Astrocyte (in vitro differentiated cells and primary cell): ENCODE data around the gene LRRC74A. TPM values are rescaled to one million over a fixed set of nuclear protein-coding genes. Genes with fewer than 3 reads are reported as not detected.

Source experiments
- DNase-seq: peaks from one replicate; pipeline ENCODE4 v3.0.0-alpha.2; 2010; ENCODE audit warnings: low read depth
- FAIRE-seq: peaks from 2 replicates; lab custom pipeline; 2011; peaks lifted over from hg19 to GRCh38; lab: Jason Lieb, UNC
- H2AFZ ChIP-seq: 2 replicates; pipeline ENCODE4 v1.6.0; 2012; ENCODE audit warnings: low read depth, low read length, inconsistent platforms
- H3K27ac ChIP-seq: 2 replicates; pipeline ENCODE4 v1.5.1; 2011; ENCODE audit warnings: low read depth, low read length, inconsistent platforms
- H3K27me3 ChIP-seq: 2 replicates; pipeline ENCODE4 v1.6.0; 2011; ENCODE audit warnings: low read length, inconsistent platforms; ENCODE audit not compliant: insufficient read depth
- H3K36me3 ChIP-seq: 2 replicates; pipeline ENCODE4 v1.5.1; 2011; ENCODE audit warnings: low read length, inconsistent platforms; ENCODE audit not compliant: insufficient read depth
- H3K4me1 ChIP-seq: 2 replicates; pipeline ENCODE4 v1.5.1; 2011; ENCODE audit warnings: low read length, inconsistent platforms; ENCODE audit not compliant: insufficient read depth
- H3K4me2 ChIP-seq: 2 replicates; pipeline ENCODE4 v1.6.0; 2012; ENCODE audit warnings: low read length, inconsistent platforms
- H3K4me3 ChIP-seq: 2 replicates; pipeline ENCODE4 v1.5.1; 2011; ENCODE audit warnings: low read depth, mild to moderate bottlenecking, low read length, inconsistent platforms; ENCODE audit not compliant: insufficient read depth
- H3K79me2 ChIP-seq: 2 replicates; pipeline ENCODE4 v1.6.0; 2012; ENCODE audit warnings: mild to moderate bottlenecking, low read length, inconsistent platforms; ENCODE audit not compliant: insufficient read depth
- H3K9ac ChIP-seq: 2 replicates; pipeline ENCODE4 v1.6.0; 2012; ENCODE audit warnings: mild to moderate bottlenecking, low read length, inconsistent platforms
- H3K9me3 ChIP-seq: 2 replicates; pipeline ENCODE4 v1.5.1; 2012; ENCODE audit warnings: low read depth, mild to moderate bottlenecking, low read length, inconsistent platforms; ENCODE audit not compliant: insufficient read depth
- H4K20me1 ChIP-seq: 2 replicates; pipeline ENCODE4 v1.6.0; 2012; ENCODE audit warnings: low read length, inconsistent platforms; ENCODE audit not compliant: insufficient read depth
- H3K27ac Mint-ChIP-seq: one replicate; pipeline ENCODE4 v1.8.0; 2021; ENCODE audit warnings: mild to moderate bottlenecking, mixed read lengths; ENCODE audit not compliant: unreplicated experiment
- H3K27me3 Mint-ChIP-seq: one replicate; pipeline ENCODE4 v1.8.0; 2021; ENCODE audit warnings: low read depth, mixed read lengths; ENCODE audit not compliant: unreplicated experiment
- H3K36me3 Mint-ChIP-seq: one replicate; pipeline ENCODE4 v1.8.0; 2021; ENCODE audit warnings: low read depth, mixed read lengths; ENCODE audit not compliant: unreplicated experiment
- H3K4me1 Mint-ChIP-seq: one replicate; pipeline ENCODE4 v1.8.0; 2021; ENCODE audit warnings: low read depth, mixed read lengths; ENCODE audit not compliant: unreplicated experiment
- H3K4me3 Mint-ChIP-seq: one replicate; pipeline ENCODE4 v1.8.0; 2021; ENCODE audit warnings: mild to moderate bottlenecking, moderate library complexity, mixed read lengths; ENCODE audit not compliant: unreplicated experiment
- H3K9me3 Mint-ChIP-seq: one replicate; pipeline ENCODE4 v1.8.0; 2021; ENCODE audit warnings: mild to moderate bottlenecking, mixed read lengths; ENCODE audit not compliant: unreplicated experiment
- EZH2 ChIP-seq: IDR thresholded peaks from 2 replicates; pipeline ENCODE4 v1.6.1; 2012; ENCODE audit warnings: mild to moderate bottlenecking, low read length, inconsistent platforms; ENCODE audit not compliant: insufficient read depth
- total RNA-seq: library from RNA; stranded (reverse); gene quantifications from 2 replicates; pipeline ENCODE4 v1.2.1, GENCODE V29; 2021
- TF ChIP-seq, protein P1 (sequence below): IDR thresholded peaks from 2 replicates; pipeline ENCODE4 v1.5.1; 2011; ENCODE audit warnings: low read depth, mild to moderate bottlenecking, inconsistent platforms, low read length, moderate library complexity; ENCODE audit not compliant: insufficient read depth

LRRC74A gene
- total RNA-seq, 1 donor from 2014 or later: not detected

DNA sequence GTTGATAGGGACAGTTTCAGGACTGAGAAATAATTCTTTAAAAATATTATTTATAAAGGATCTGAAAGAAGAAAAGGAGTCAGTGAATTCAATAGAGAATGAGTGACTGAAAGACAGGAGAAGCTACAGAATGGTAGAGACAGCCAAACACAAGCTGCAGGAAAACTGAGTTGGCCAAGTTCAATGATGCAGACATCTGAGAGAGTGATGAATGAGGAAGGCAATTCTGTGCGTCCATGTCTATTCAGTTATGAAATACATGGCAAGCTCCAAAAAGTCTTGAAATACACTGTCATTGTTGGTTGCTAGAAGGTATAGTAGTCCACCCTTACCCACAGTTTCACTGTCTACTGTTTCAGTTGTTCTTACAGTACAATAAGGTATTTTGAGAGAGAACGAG is 6.8 kb downstream of the LRRC74A start:
- H2AFZ ChIP-seq: no peak overlapping the region
- H3K9me3 ChIP-seq: no peaks in the 10 kb centered on the region
- H3K9me3 Mint-ChIP-seq: peaks cover 2% of the 10 kb centered on the region
- no peaks in the 10 kb centered on the region for H3K4me1 ChIP-seq
- H3K9ac ChIP-seq: no peak overlapping the region
- no peak overlapping the region for H3K4me3 Mint-ChIP-seq
- no peak for FAIRE-seq
- H3K27me3 ChIP-seq: peaks cover 11% of the 10 kb centered on the region
- no peak overlapping the region for H3K4me3 ChIP-seq
- no peaks in the 10 kb centered on the region for H4K20me1 ChIP-seq
- H3K36me3 Mint-ChIP-seq: no peaks in the 10 kb centered on the region
- H3K27ac Mint-ChIP-seq: no peak overlapping the region
- no peak overlapping the region for H3K27ac ChIP-seq
- H3K27me3 Mint-ChIP-seq: peaks cover 10% of the 10 kb centered on the region
- no peaks in the 10 kb centered on the region for H3K36me3 ChIP-seq
- DNase-seq: no peak
- H3K79me2 ChIP-seq: no peaks in the 10 kb centered on the region
- no peak overlapping the region for H3K4me2 ChIP-seq
- no peak for TF ChIP-seq EZH2
- TF ChIP-seq, protein P1, sequence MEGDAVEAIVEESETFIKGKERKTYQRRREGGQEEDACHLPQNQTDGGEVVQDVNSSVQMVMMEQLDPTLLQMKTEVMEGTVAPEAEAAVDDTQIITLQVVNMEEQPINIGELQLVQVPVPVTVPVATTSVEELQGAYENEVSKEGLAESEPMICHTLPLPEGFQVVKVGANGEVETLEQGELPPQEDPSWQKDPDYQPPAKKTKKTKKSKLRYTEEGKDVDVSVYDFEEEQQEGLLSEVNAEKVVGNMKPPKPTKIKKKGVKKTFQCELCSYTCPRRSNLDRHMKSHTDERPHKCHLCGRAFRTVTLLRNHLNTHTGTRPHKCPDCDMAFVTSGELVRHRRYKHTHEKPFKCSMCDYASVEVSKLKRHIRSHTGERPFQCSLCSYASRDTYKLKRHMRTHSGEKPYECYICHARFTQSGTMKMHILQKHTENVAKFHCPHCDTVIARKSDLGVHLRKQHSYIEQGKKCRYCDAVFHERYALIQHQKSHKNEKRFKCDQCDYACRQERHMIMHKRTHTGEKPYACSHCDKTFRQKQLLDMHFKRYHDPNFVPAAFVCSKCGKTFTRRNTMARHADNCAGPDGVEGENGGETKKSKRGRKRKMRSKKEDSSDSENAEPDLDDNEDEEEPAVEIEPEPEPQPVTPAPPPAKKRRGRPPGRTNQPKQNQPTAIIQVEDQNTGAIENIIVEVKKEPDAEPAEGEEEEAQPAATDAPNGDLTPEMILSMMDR: no peak
- H3K4me1 Mint-ChIP-seq: peaks cover 6% of the 10 kb centered on the region

DNA sequence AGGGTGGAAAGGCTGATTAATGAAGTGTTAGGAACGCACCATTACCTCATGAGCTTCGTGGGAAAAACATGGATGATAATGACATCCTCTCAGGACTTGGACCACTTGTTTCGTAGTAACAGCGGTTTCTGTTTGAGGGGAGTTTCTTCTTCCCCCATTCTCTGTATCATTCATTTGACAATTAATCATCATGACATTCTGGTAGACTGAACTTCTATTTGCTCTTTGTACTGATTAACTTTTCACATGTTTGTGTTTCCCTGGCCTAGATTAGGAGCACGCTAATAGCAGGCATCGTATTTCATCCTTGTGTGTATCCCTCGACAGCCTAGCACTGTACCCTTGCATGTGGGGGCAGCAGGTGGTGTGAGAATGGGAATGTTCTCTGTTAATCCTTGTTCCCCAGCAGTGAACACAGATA is 8.0 kb downstream of the LRRC74A start:
- DNase-seq: no peak
- TF ChIP-seq, protein P1: no peak
- no peak for TF ChIP-seq EZH2
- H3K9me3 Mint-ChIP-seq: peaks cover 2% of the 10 kb centered on the region

DNA sequence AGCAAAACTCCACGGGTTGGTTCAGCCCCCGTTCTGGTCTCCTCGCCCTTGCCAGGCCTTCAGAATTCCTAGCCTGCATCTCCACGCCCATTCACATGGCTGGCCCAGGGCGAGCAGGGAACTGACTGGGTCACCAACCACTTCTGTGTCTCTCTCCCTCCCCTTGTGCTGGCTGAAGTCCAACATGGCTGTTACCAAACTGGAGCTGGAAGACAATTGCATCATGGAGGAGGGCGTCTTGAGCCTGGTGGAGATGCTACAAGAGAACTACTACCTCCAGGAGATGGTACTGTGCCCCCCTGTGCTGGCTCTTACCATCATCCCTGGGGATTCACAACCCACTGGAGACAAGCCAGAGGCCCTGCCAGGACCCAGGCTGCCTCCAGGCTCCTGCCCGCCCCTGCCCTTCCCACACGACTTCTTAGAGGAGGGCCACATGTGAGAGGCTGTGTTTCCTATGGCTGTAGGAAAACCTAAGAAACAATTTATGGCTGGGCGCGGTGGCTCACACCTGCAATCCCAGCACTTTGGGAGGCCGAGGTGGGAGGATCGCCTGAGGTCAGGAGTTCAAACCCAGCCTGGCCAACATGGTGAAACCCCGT is 9.9 kb downstream of the LRRC74A start:
- no peaks in the 10 kb centered on the region for H3K9me3 ChIP-seq
- H3K4me1 ChIP-seq: no peaks in the 10 kb centered on the region
- no peak overlapping the region for H3K9ac ChIP-seq
- Mint-ChIP-seq H3K36me3 (no peaks in the 10 kb centered on the region), H3K27ac (peak overlapping the region; percentile 58), H3K27me3 (peaks cover 9% of the 10 kb centered on the region), H3K4me3 (no peak overlapping the region), H3K4me1 (no peaks in the 10 kb centered on the region), H3K9me3 (peaks cover 2% of the 10 kb centered on the region)
- H3K36me3 ChIP-seq: no peaks in the 10 kb centered on the region
- no peak for DNase-seq
- H3K4me2 ChIP-seq: no peak overlapping the region
- no peaks in the 10 kb centered on the region for H3K79me2 ChIP-seq
- no peak overlapping the region for H3K27ac ChIP-seq
- no peak overlapping the region for H3K4me3 ChIP-seq
- H3K27me3 ChIP-seq: peaks cover 8% of the 10 kb centered on the region
- FAIRE-seq: no peak
- no peaks in the 10 kb centered on the region for H4K20me1 ChIP-seq
- TF ChIP-seq EZH2: no peak
- TF ChIP-seq, protein P1: no peak
- no peak overlapping the region for H2AFZ ChIP-seq

More for the DNA sequence above, 8.0 kb downstream of the LRRC74A start:
- peaks cover 8% of the 10 kb centered on the region for H3K27me3 ChIP-seq
- Mint-ChIP-seq H3K27ac (no peak overlapping the region), H3K4me1 (peaks cover under 1% of the 10 kb centered on the region), H3K36me3 (no peaks in the 10 kb centered on the region), H3K27me3 (peaks cover 9% of the 10 kb centered on the region), H3K4me3 (no peak overlapping the region)
- H4K20me1 ChIP-seq: no peaks in the 10 kb centered on the region
- H3K27ac ChIP-seq: no peak overlapping the region
- no peak for FAIRE-seq
- H2AFZ ChIP-seq: no peak overlapping the region
- H3K4me2 ChIP-seq: no peak overlapping the region
- H3K36me3 ChIP-seq: no peaks in the 10 kb centered on the region
- H3K4me3 ChIP-seq: no peak overlapping the region
- no peak overlapping the region for H3K9ac ChIP-seq
- no peaks in the 10 kb centered on the region for H3K9me3 ChIP-seq
- no peaks in the 10 kb centered on the region for H3K4me1 ChIP-seq
- no peaks in the 10 kb centered on the region for H3K79me2 ChIP-seq
